Nephron progenitor cell (in vitro differentiated cells): Measurements from ENCODE around the gene DLG1.

Experiments used
- DNase-seq: peaks from one replicate; pipeline ENCODE4 v3.0.0; 2021
- H3K27ac Mint-ChIP-seq: 2 replicates; pipeline ENCODE4 v1.8.0; 2021; ENCODE audit warnings: mild to moderate bottlenecking, moderate library complexity, mixed read lengths
- H3K27me3 Mint-ChIP-seq: 2 replicates; pipeline ENCODE4 v1.8.0; 2021; ENCODE audit warnings: mild to moderate bottlenecking, low read depth, mixed read lengths; ENCODE audit not compliant: poor library complexity
- H3K36me3 Mint-ChIP-seq: 2 replicates; pipeline ENCODE4 v1.8.0; 2021; ENCODE audit warnings: low read depth, mixed read lengths
- H3K4me1 Mint-ChIP-seq: 2 replicates; pipeline ENCODE4 v1.8.0; 2021; ENCODE audit warnings: mixed read lengths
- H3K4me3 Mint-ChIP-seq: 2 replicates; pipeline ENCODE4 v1.8.0; 2021; ENCODE audit warnings: mild to moderate bottlenecking, moderate library complexity, mixed read lengths
- H3K9me3 Mint-ChIP-seq: 2 replicates; pipeline ENCODE4 v1.8.0; 2021; ENCODE audit warnings: mild to moderate bottlenecking, moderate library complexity, mixed read lengths
- TF ChIP-seq, protein P1 (sequence below): fragments of 200-600 bp; sonication (generic); IDR thresholded peaks from 2 replicates; pipeline ENCODE4 v1.5.0; 2021; ENCODE audit warnings: antibody characterized with exemption

Gene DLG1

DNA sequence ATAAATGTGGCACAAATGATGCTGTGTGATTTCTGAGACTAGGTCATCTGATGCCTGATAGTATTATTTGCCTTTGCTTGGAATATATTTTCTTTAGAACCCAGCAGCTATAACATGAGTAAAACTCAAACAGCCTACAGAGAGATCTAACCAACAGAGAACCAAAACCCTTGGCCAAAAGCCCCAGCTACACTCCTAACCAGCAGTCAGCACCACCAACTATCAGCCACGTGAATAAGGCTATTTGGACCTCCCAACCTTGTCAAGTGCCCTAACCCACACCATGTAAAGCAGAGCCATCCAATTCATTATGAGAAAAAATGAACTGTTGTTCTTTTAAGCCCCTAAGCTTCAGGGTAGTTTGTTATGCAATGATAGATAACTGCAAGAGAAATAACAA, 154.2 kb downstream of the DLG1 start:
- TF ChIP-seq, protein P1, sequence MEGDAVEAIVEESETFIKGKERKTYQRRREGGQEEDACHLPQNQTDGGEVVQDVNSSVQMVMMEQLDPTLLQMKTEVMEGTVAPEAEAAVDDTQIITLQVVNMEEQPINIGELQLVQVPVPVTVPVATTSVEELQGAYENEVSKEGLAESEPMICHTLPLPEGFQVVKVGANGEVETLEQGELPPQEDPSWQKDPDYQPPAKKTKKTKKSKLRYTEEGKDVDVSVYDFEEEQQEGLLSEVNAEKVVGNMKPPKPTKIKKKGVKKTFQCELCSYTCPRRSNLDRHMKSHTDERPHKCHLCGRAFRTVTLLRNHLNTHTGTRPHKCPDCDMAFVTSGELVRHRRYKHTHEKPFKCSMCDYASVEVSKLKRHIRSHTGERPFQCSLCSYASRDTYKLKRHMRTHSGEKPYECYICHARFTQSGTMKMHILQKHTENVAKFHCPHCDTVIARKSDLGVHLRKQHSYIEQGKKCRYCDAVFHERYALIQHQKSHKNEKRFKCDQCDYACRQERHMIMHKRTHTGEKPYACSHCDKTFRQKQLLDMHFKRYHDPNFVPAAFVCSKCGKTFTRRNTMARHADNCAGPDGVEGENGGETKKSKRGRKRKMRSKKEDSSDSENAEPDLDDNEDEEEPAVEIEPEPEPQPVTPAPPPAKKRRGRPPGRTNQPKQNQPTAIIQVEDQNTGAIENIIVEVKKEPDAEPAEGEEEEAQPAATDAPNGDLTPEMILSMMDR, result no peak
- H3K9me3 Mint-ChIP-seq, result peaks cover 25% of the 10 kb centered on the region
- H3K4me1 Mint-ChIP-seq, result no peaks in the 10 kb centered on the region
- H3K4me3 Mint-ChIP-seq, result no peak overlapping the region
- peaks cover 63% of the 10 kb centered on the region for H3K36me3 Mint-ChIP-seq
- peak overlapping the region; percentile 12 for H3K27ac Mint-ChIP-seq
- no peak for DNase-seq
- H3K27me3 Mint-ChIP-seq, result no peaks in the 10 kb centered on the region

DNA sequence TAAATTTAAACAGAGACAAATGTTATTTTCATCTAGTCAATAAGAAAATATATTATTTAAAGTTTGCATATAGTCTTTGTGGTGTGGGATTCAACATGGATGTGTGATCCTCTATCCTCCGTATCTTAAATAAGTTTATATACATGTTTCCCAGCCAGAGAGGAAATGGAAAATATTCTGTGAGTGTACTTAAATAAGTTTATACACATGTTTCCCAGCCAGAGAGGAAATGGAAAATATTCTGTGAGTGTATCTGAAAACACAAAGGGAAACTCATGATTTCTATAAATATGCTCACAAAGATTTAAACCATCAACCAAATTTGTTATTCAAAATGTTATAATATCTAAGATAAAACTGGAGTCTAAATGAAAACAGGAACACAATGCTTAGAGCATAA, 158.8 kb downstream of the DLG1 start:
- Mint-ChIP-seq H3K4me3 (no peak overlapping the region), H3K36me3 (peaks cover 57% of the 10 kb centered on the region), H3K27ac (no peak overlapping the region), H3K4me1 (no peaks in the 10 kb centered on the region), H3K27me3 (no peaks in the 10 kb centered on the region), H3K9me3 (peaks cover 12% of the 10 kb centered on the region)
- TF ChIP-seq, protein P1, result no peak
- no peak for DNase-seq

DNA sequence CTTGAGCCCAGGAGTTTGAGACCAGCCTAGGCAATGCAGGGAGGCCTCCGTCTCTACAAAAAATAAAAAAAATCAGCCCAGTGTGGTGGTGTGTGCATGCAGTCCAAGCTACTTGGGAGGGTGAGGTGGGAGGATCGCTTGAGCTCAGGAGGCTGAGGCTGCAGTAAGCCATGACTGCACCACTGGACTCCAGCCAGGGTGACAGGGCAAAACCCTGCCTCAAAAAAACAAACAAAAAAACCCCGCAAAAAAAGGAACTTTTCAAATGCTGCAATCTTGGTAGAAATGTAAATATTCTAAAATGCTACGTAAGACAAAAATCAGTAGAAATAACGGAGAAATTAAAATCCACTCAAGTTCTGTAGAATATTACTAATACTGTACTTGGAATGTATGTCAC, 160.7 kb downstream of the DLG1 start:
- TF ChIP-seq, protein P1, result no peak
- Mint-ChIP-seq H3K4me1 (no peaks in the 10 kb centered on the region), H3K4me3 (no peak overlapping the region), H3K27ac (no peak overlapping the region), H3K36me3 (peaks cover 63% of the 10 kb centered on the region), H3K9me3 (peaks cover 12% of the 10 kb centered on the region), H3K27me3 (no peaks in the 10 kb centered on the region)
- DNase-seq, result no peak

DNA sequence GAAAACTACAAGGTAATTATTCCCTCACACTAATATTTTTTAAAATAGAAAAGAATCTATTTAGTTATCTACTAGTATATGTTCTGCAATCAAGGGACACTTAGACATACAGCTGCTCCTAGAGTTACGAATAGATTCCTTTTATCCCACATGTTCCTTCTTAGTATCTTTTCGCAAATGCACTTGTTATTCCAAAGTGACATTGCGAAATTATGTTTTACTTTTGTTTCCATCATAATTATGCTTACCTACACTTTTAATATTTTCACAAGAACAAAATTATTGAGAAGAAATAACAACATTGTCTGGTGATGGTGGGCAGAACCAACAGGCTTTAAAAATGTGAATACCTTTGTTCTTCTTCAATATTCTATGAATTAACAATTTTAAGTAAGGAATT, 161.7 kb downstream of the DLG1 start:
- Mint-ChIP-seq H3K9me3 (peaks cover 16% of the 10 kb centered on the region), H3K4me1 (no peaks in the 10 kb centered on the region), H3K36me3 (peaks cover 69% of the 10 kb centered on the region), H3K27ac (no peak overlapping the region), H3K4me3 (no peak overlapping the region), H3K27me3 (no peaks in the 10 kb centered on the region)
- TF ChIP-seq, protein P1, result no peak
- DNase-seq, result no peak

DNA sequence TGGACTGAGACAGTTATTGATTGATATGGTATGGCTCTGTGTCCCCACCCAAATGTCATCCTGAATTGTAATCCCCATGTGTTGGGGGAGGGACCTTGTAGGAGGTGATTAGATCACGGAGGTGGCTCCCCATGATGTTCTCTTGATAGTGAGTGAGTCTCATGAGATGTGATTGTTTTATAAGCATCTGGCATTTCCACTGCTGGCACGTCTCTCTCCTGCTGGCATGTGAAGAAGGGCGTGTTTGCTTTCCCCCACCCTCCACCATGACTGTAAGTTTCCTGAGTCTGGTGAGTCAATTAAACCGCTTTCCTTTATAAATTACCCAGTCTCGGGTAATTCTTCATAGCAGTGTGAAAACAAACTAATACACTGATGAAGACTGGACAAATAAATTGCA, 163.2 kb downstream of the DLG1 start:
- Mint-ChIP-seq H3K4me1 (no peaks in the 10 kb centered on the region), H3K4me3 (no peak overlapping the region), H3K9me3 (peaks cover 16% of the 10 kb centered on the region), H3K36me3 (peaks cover 72% of the 10 kb centered on the region), H3K27me3 (no peaks in the 10 kb centered on the region), H3K27ac (peak overlapping the region; percentile 1)
- DNase-seq, result no peak
- TF ChIP-seq, protein P1, result no peak

DNA sequence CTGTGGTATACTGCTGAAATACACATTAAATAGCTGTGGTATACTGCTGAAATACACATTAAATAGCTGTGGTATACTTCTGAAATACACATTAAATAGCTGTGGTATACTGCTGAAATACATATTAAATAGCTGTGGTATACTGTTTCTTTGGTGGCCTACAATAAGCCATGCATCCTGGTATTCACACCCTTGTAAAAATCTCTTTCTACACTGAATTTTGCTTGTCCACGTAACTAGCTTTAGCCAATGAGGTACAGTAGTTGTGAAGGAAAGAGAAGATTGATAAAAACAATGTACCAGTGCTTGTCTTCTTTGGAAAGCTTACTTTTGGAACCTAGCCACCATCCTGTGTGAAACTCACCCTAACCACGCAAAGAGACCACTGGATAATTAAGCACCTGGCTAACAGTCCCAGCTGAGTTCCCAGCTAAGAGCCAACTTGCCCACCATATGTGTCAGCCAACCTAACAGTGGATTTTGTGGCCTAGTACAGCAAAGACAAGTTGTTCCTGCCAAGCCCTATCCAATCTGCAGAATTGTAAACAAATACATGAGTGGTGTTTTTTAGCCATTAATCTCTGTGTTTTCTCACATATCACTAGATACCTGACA, 165.4 kb downstream of the DLG1 start:
- Mint-ChIP-seq H3K4me1 (no peaks in the 10 kb centered on the region), H3K4me3 (no peak overlapping the region), H3K27me3 (no peaks in the 10 kb centered on the region), H3K9me3 (peaks cover 16% of the 10 kb centered on the region), H3K36me3 (peaks cover 80% of the 10 kb centered on the region), H3K27ac (no peak overlapping the region)
- DNase-seq, result no peak
- TF ChIP-seq, protein P1, result no peak
